Fibroblast of upper back skin (primary cell): Measurements from ENCODE around the gene IGFBP7.
"Not testable (repeated sequence)": the region's sequence is repeated elsewhere in the genome, so short reads cannot be mapped to it uniquely, and the experiment has no call there.

Experiments
- DNase-seq: peaks from one replicate; pipeline ENCODE4 v3.0.0-alpha.2; 2013

Gene IGFBP7

DNA sequence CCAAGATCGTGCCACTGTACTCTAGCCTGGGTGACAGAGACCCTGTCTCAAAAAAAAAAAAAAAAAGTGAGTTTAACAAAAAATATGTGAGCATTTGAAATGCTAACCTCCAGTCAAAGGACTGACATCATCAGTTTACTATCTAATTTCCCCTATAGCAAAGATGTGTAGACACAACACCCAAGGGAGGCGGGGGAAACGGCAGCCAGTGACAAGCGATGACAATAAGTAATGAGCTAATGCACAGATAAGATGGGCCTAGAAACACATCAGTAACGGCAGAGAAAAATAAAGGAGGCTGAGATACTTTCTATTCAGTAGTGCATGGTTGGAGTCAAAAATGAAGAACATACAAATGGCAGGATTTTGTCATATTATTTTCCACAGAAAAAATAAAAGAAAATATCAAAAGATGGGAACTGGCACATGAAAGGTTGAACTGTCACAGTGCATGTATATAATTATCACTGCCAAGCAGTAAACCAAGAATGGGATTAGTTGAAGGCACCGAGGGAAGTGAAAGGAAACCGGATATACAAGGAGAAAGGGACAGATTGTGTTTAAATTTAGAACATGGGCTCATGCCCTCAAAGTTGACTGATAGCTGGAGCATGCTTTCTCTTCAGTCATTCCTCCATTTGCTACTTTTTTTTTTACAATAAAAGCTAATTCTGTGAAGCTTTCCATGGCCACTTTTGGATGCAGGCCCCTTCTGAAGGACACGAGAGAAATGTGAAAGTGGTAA, 41.8 kb downstream of the IGFBP7 start:
- DNase-seq = no peak

DNA sequence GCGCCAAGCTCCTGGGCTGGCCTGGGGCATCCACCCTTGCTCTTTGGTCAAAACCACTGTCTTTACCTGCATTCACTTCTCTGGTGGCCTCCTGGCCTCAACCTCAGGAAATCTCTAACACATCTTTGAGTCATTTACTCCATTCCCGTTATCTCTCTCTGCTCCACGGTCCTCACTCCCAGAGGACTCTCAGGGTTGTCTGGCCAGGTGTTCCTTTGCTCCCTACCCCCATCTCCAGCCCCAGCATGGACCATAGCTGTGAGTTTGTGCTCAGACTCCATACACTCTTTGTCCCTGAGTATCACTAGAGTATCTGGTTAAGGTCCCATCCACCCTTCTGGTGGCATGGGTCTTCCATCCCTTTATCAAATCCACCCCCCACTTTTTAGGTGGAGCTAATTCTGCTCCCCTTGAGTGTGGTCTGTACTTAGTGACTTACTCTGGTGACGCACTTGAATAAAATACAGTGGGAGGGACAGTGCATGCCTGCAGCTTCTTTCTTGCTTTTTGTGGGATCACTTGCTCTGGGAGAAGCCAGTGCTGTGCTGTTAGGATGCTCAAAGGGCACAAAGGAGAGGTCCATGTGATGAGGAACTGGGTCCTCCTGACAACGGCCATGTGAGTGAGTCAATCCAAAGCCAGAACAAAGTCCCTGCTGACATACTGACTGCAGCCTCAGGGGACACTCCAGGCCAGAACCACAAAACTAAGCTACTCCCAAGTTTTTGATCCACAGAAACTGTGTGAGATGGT, 44.3 kb downstream of the IGFBP7 start:
- no peak for DNase-seq

DNA sequence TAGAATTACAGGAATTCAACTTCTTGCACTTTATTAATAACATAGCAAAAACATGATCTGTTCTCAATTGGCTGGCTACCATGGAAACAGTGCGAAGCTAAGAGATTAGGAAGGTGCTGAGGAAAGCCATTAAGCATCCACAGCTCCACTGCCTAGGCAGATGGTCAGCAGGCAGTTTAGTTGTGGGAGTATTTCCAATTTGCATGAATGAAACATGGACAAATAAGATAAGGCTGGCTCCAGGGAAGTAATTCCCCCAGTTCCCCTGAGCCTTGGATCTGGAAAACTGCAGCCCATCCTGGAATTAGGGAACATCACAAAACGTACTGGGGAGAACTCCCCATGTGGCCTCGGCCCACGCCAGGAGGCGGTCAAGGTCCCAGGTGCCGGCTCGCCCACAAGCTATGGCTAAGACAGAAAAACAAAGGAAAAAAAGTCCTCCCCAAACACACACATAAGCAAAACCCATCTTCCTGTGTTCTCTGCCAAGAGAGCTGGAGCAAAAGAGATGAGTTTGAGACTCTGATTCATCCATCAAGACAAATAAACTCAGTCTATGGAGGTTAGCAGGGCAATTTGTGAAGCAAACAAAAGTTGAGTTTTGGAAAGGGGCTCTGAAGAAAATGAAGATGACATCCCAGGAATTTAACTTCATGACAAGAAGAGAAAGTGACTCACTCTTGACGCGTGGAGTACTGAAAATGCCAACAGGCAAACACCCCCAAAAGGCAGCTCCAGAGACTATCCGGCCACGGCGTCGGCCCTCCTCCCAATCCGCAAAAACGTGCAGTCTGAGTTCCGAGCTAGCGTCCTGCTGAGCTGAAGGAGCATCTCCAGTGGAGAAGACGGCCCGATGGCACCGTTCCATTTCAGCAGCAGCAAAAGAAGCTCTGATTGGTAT, 45.1 kb downstream of the IGFBP7 start:
- peak; percentile 94 for DNase-seq

DNA sequence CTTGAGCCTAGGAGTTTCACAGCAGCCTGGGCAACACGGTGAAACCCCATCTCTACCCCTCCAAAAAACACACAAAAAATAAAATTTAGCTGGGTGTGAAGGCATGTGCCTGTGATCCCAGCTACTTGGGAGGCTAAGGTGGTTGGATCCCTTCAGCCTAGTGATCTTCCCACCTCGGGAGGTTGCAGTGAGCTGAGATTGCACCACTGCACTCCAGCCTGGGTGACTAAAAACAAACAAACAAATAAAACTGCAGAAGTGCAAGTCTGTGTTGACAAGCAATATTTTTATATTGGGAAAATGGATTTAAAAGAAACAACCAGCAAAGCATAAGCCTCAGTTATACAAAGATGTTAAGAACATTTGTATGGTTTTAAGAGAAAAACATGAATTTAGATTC, 46.1 kb downstream of the IGFBP7 start:
- DNase-seq = no peak

DNA sequence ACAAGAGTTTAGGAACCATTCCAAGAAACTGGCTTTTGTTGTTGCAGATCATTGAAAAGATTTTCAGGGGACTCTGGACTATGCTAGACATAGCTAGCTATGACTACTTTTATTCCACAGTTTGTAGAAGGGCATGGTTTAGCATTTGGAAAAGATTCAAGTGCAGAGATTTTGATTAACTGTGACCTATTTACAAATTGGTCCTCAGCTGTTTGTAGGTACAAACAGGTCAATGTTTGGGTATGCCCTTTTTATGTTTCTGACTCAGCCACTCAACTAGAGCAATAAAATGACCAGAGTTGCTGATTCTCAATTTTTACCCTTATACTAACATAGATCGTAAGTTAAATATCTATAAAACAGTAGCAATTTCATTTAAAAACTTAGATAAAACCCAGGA, 46.7 kb downstream of the IGFBP7 start:
- DNase-seq = no peak

DNA sequence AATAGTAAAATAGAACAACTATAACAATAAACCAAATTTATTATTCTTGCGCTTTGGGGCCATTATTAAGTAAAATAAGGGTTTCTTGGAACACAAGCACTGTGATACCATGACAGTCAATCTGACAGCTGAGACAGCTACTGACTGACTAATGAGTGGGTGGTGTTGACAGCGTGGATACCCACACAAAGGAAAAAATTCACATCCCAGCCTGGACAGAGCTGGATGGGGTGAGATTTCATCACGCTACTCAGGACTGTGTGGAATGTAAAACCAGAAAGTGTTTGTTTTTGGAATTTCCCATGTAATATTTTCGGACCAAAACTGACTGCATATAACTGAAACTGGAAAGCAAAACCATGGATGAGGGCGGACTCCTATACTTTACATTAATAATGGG, 48.8 kb downstream of the IGFBP7 start:
- peak; percentile 87 for DNase-seq

DNA sequence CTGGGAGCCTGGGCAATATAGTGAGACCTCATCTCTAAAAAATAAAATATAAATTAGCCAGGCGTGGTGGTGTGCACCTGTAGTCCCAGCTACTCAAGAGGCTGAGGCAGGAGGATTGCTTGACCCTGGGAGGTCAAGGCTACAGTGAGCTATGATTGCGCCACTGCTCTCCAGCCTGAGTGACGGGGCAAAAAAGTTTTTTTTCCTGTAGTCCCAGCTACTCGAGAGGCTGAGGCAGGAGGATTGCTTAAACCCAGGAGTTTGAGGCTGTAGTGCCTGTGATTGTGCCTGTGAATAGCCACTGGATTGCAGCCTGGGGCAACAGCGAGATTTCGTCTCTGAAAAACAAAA, 49.5 kb downstream of the IGFBP7 start:
- not testable (repeated sequence) for DNase-seq

DNA sequence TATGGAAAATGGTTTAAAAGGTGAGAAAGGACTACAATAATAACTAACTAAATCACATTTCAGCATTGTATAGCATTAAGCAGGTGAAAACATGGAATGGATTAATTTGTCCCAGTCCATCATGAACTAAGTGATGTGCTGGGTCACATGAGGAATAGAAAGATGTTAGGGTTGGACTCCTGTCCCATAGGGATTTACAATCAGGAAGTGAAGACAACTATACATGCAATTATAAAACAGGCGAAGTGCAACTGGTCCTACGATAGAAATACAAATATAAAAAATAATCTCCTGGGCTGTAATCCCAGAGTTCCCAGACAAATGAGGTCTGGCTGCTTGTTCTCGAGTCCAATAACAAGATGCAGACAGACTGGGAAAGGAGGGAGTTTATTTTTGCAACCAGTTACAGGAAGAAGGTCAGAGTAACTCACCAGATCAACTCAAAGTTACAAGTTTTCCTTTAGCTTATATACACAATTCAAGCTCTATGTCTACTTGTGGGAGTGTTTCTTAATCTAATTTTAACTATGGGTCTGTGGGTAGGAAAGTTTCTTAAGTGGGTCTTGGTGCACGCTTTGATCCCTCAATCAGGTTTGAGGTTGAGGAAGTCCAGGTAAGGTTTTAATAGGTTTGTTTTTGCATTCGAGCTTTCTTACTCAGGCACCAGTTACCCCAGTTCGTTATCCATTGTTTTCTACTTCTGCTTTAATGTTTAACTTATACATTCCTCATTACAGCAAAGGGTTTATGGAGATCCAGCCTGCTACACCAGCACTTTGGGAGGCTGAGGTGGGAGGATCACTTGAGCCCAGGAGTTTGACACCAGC, 50.1 kb downstream of the IGFBP7 start:
- no peak for DNase-seq

DNA sequence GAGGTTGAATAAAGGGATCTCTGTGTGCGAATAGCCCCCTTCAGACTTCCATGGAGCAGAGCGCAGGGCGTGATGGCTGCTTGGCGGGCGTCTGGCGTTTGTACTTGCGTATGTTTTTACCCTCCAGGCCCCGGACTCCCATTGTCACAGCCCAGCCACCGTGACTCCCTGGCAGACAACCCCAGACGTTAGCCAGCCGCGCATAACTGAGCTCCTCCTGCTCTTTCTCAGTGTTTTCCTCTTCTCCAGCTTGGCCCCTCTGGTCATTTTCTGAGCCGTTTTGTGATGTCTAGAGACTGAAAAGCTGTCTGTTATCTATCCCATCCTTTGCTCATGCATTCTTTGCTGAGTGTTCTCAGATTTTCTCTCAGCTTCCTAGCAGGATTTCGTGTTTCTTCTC, 54.3 kb downstream of the IGFBP7 start:
- no peak for DNase-seq

DNA sequence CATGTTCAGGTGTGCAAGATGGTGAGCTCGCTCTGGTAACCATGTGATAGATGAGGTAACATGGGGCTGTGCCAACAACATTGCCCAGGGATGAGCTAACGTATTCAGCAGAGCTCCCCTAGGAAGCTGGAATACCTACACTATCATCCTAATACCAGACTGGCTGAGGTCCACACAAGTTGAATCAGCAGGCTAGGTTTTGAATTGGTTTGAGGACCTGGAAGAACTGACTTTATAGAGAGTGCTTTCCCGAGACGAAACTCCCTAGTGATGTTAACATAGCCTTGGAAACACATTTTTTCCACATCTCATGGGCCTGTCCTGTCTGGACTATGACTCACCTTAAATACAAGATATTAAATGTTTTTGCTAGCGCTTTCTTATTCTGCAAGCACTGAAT, 56.7 kb downstream of the IGFBP7 start:
- peak; percentile 90 for DNase-seq

DNA sequence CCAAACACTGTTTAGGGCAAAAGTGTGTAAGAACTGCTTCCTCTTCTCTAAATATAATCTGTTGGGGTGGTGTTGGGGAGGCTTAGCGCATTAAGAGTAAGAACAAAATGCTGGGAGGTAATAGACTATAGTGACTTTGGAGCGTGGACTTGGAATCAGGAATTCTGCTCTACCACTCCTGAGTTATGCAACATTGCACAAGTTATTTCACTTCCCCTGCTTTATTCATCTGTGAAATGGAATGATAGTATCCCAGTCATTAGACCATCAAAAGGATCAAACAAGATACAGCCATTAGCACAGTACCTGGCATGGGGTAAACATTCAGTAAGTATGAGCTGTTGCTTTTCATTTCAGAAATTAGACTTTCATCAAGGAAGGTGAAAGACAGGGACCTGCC, 58.7 kb downstream of the IGFBP7 start:
- no peak for DNase-seq

DNA sequence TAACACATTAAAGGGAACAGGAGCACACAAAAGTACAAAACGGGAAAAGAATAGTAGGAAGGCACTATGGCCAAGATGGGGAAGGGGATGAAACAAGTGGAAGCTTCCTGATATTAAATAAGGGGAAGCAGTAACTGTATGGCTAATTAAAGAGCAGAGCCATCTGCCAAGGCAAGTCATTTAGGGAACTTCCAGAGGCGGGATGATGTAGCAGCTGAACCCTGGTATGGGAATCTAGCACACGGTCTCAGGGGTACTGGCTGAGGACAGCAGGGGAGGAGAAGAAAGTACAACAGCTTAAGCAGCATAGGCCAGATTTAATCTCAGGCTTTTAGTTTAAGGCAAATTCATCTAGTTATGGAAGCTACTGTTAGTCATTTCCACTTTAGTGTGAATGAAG, 59.1 kb downstream of the IGFBP7 start:
- DNase-seq = no peak

DNA sequence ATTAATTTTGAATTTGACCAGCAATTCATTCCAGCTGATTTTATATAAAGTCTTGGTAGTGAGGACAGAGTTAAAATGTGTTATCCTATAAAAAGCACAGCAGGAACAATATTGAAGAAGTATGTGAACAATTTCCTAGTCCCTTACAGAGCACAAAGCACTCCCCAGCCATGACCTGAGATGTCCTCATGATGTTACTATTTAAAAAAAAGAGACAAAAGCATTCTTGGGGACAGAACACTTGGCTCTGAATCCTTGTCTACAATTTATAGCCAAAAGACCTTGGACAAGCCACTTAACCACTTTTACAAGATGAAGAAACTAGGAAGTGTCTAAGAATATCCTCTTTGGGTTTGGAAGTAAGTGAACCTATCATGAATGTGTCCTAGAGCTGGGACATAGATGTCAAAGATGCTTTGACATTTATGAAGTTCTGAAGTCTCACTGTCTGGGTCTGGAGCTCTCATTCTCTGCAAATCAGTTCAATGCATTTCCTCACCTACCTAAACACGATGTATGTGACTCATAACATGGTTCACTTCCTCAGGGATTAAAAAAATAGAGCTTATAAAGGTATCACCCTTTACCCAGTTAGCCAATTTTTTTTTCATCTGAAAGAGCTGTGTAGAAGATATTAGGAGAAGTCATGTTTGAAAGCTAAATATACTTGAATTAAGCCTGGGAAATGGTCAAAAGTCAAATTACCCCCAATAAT, 61.4 kb downstream of the IGFBP7 start:
- peak; percentile 63 for DNase-seq

DNA sequence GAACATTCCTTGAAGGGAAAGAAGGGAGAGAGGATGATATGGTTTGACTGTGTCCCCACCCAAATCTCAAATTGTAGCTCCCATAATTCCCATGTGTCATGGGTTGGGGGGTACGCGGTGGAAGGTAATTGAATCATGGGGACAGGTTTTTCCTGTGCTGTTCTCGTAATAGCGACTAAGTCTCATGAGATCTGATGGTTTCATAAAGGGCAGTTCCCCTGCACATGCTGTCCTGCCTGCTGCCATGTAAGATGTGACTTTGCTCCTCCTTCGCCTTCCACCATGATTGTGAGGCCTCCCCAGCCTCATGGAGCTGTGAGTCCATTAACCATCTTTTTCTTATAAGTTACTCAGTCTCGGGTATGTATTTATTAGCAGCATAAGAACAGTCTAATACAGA, 63.1 kb downstream of the IGFBP7 start:
- DNase-seq = not testable (repeated sequence)

DNA sequence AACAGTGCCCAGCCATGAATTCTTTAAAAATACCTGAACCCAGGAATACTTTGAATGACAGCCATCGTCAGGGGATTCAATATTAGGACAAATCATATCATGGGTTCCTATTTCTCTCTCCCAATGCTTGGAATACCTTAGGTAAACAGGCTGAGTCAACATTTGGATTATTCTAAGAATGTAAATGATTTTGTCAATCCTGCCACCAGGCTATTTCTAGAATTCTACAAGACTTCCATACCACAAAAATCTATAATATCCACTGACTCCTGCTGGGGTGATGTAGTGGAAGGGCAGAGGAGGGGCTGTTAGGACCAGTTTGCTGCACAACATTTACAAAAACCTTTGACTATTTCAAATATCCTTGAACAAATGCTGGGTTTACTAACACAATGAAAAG, 65.2 kb downstream of the IGFBP7 start:
- peak; percentile 93 for DNase-seq

DNA sequence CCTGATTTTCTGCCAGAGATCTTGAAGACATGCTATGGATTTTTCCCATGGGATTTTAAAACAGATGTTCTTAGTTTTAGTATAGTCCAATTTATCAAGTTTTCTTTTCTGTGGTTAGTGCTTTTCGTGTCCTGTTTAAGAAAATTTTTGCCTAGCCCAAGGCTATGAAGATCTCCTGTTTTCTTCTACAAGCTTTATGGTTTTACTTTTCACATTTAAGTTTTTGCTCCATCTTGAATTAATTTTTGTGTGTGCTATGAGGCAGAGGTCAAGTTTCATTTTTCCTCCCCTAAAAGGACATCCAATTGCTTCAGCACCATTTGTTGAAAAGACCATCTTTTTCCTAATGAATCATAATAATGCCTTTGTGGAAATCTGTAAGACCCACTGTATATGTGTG, 65.9 kb downstream of the IGFBP7 start:
- peak; percentile 97 for DNase-seq

DNA sequence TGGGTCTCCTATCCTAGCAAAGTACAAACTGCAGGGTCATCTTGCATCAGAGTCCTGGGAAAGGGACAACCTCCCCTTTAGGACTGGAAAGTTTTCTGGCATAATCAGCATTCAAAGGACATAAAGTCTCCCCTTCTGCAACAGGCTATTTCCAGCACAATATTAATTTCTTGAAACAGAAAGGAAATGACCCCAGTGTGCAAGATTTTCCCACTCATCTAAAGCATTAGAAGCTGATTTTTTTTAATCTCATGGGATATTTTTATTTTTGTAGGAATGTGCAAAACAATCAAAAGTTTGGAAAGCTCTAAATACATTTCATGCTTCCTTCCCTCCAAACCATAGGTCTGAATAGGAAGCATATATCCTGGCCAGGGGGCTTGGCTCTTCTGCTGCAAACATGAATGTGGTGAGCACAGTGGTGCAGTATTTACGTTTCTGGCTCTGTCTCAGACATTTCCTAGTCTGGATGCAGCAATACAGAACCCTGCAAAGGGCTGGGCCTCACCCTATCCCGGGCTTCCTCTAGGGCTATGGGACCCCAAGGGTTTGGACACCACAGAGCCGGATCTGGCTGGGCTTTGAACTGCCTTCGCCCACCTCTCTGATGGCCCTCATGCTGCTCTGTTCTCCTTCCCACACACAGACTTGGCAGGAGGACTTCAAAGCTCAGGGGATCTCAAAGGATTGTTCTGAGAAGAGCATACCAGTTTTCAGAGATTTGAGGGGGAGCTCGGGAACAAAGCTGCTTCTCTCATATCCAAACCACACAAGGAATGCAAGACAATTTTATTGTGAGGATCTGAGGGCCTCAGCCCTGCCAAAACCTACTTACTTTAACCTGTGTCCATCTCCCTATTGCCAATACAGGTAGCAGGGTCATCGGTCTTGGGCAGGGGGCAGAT, 66.6 kb downstream of the IGFBP7 start:
- peak; percentile 97 for DNase-seq

DNA sequence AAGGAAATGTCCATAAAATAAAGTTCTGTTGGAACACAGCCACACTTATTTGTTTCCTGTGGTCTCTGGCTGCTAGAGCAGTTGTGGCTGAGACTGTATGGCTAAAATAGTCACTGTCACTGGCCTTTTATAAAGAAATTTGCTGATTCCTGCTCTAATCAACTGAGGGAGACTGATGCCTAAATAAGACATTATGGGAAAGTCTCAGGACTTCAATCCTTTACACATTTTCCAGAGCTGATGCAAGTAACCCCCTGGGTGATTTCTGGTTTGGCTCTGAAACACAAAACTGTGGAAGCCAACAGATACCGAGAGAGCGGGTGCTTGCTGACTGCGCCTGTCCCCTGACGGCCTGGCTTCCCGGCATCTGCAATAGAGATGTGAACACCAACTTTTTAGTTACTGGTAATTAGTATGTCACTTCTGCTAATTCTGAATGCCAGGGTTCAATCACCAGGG, 67.4 kb downstream of the IGFBP7 start:
- peak; percentile 83 for DNase-seq

DNA sequence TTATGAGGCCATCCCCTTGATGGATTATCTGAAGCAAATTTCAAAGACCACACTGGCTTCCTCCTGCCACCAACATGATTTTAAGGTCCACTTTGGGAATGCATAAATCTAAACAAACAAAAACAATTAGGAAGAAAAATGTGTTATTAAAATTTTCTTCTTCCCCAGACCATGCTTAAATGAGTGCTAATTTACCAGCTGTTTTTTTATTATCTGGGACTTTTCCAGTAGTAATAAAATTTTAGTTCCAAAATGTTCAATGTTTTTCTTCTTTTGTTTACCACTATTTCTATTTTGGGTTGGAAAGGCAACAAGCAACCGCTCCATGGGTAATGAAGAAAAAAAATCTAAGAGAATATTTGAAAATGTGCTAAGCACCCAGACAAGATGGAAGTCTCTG, 69.2 kb downstream of the IGFBP7 start:
- no peak for DNase-seq

DNA sequence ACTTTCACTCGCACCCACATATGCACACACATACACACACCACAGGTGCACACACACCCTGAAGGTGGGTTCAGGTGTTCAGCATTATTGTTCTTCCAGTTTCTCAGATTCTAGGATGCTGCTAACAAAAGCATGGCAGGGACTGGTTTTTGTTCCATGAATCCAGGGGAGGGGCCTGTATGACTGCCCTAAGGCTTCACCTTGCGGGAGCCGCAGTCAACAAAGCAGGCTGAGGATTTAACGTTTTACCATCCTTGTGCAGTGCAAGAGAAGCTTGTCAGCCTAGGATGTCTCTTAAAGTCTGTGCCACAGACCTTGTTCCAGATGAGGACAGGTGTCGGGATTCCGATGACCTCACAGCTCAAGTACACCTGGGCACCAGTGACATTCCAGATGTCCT, 69.7 kb downstream of the IGFBP7 start:
- no peak for DNase-seq

DNA sequence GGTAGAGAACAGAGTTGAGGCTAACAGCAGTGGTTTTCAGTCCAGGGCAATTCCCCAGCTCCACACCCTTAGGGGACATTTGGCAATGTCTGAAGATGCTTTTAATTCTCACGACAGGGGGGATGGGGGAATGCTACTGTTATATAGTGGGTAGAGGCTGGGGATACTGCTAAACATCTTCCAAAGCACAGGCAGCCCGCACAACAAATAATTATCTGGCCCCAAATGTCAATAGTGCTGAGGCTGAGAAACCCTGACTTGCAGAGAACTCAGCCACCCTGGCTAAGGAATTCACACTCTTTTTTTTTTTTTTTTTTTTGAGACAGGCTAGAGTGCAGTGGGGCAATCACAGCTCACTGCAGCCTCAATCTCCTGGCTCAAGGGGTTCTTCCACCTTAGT, 70.8 kb downstream of the IGFBP7 start:
- no peak for DNase-seq
